SIG-M5 treated with dmso at 0.1 percent for 504 hours (cell line): ENCODE measurements around the gene RAB20.
A peak's percentile ranks its signal among the peaks of the same experiment; 100 is the strongest.
"Not testable (repeated sequence)": the region's sequence is repeated elsewhere in the genome, so short reads cannot be mapped to it uniquely, and the experiment has no call there.

Source experiments
- DNase-seq: peaks from one replicate; lab custom pipeline; 2025; ENCODE audit not compliant: unreplicated experiment; lab: John Stamatoyannopoulos, UW

RAB20 gene

GRCh38 chr13:110511509-110512181 is 49.9 kb downstream of the RAB20 start:
- DNase-seq, result no peak

GRCh38 chr13:110509971-110510786 is 51.3 kb downstream of the RAB20 start:
- DNase-seq, result peak; percentile 89

GRCh38 chr13:110509478-110509926 is 52.0 kb downstream of the RAB20 start:
- no peak for DNase-seq

- no peak for DNase-seq
Observed at GRCh38 chr13:110507678-110508381, 53.7 kb downstream of the RAB20 start.

- no peak for DNase-seq
Observed at GRCh38 chr13:110506859-110507566, 54.5 kb downstream of the RAB20 start.

- no peak for DNase-seq
Observed at GRCh38 chr13:110506396-110506795, 55.1 kb downstream of the RAB20 start.

- no peak for DNase-seq
Observed at GRCh38 chr13:110505594-110505993, 55.9 kb downstream of the RAB20 start.

GRCh38 chr13:110503979-110504499 is 57.5 kb downstream of the RAB20 start:
- no peak for DNase-seq

GRCh38 chr13:110503037-110503901 is 58.3 kb downstream of the RAB20 start:
- no peak for DNase-seq

GRCh38 chr13:110501188-110501587 is 60.3 kb downstream of the RAB20 start:
- DNase-seq, result no peak

- DNase-seq, result no peak
Observed at GRCh38 chr13:110500341-110500740, 61.2 kb downstream of the RAB20 start.

GRCh38 chr13:110499621-110500281 is 61.8 kb downstream of the RAB20 start:
- no peak for DNase-seq

GRCh38 chr13:110498765-110499164 is 62.8 kb downstream of the RAB20 start:
- DNase-seq, result no peak

- DNase-seq, result no peak
Observed at GRCh38 chr13:110498327-110498726, 63.2 kb downstream of the RAB20 start.

GRCh38 chr13:110497896-110498295 is 63.6 kb downstream of the RAB20 start:
- DNase-seq, result not testable (repeated sequence)

GRCh38 chr13:110497003-110497402 is 64.5 kb downstream of the RAB20 start:
- DNase-seq, result no peak

- no peak for DNase-seq
Observed at GRCh38 chr13:110496281-110496680, 65.2 kb downstream of the RAB20 start.

GRCh38 chr13:110495881-110496280 is 65.6 kb downstream of the RAB20 start:
- DNase-seq, result no peak

GRCh38 chr13:110495376-110495775 is 66.1 kb downstream of the RAB20 start:
- no peak for DNase-seq
